NCI-H446 treated with DMSO at 0.1 percent for 48 hours (cell line): ENCODE data around the gene COL10A1.

Experiments used
- DNase-seq: peaks from one replicate; lab custom pipeline; 2025; lab: John Stamatoyannopoulos, UW

Gene COL10A1

GRCh38 chr6:116126032-116126431 lies at the start of gene COL10A1:
COL10A1 (minus strand) TSS chr6:116126132; CDS start chr6:116125492, 640 bp downstream.
- no peak for DNase-seq

- DNase-seq: no peak
Measured at GRCh38 chr6:116175344-116175743, 49.4 kb upstream of the COL10A1 start.

DNA sequence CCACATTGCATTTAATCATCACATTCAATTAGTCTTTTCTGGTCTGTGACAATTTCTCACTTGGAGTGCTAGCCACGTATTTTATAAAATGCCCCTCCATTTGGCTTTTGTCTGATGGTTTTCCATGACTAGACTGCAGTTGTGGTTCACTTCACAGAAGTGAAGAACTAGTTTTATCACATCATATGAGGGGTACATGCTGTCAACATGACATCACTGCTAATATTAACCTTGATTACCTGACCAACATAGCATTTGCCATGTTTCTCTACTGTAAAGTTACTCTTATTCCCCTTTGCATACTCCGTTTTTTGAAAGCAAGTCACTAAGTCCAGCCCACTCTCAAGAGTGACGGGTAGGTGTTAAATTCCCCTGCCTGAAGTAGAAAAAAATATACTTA lies 48.0 kb upstream of the COL10A1 start:
- DNase-seq: no peak

DNA sequence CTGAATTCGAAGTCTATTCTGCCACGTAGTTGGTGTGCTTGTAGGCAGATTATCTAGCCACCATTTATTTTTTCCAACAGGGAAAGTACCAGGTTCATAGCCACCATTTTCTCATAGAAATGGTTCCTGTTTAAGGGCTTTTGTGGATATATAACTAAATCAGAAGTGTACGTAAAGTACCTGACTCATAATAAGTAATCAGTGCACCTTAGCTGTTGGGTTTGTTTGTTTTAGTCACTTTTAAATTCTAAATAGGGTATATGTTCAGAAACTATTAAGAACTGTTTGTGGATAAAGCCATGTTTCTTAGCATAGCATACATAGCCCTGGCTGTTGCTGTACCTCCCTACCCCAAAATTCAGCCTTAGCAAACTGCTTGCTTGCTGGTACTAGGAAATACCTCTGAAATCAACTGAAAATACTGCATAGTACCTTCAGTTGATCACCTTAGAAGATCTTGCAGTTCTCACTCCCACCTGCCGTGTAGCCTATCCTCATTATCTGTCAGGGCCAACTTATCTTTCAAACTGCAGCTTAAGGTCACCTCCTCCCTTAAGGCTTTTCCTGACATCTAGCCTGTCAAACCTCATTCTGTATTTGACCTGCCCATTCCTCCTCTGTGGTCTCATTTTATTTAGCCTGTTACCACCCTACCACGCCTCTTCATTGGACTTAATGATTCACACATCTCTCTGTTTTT lies 44.6 kb upstream of the COL10A1 start:
- DNase-seq: no peak

GRCh38 chr6:116169880-116170279 lies 43.9 kb upstream of the COL10A1 start:
- DNase-seq: no peak

GRCh38 chr6:116168148-116168547 lies 42.2 kb upstream of the COL10A1 start:
- DNase-seq: no peak

DNA sequence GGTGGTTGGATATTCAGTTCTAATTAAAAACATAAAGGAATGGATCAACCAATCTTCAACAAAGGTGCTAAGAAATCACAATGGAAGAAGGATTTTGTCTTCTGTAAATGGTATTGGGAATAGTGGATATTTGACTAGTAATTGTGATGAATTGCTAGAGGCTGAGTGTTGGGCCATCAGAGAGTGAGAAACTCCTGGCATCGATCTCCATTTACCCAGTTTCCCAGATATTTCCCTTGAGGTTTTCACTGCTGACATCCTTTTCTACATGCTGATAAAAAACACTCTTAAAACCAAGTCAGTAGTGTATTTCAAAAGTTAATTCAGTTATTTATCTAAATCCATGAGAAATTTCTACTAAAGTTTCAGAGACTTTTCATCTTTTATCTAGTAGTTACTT lies 40.4 kb upstream of the COL10A1 start:
- no peak for DNase-seq

DNA sequence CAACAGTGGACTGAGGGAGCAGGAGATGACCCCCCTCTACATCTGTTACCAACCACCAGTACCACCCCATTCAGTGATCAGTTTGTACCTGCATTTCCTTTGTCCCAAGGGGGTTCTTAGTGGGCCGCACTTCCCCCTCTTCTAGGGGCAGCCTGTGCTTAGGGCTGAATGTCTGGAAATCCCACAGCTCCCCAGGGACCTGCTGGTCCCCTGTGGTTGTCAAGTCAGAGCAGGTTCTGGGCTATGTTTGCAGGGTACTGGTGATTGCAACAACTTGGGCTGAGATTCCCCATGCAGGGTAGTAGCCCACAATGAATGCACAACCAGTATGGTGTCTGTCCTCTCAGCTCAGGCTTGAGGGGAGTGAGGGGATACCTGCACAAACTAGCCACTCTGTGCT lies 39.7 kb upstream of the COL10A1 start:
- DNase-seq: no peak

DNA sequence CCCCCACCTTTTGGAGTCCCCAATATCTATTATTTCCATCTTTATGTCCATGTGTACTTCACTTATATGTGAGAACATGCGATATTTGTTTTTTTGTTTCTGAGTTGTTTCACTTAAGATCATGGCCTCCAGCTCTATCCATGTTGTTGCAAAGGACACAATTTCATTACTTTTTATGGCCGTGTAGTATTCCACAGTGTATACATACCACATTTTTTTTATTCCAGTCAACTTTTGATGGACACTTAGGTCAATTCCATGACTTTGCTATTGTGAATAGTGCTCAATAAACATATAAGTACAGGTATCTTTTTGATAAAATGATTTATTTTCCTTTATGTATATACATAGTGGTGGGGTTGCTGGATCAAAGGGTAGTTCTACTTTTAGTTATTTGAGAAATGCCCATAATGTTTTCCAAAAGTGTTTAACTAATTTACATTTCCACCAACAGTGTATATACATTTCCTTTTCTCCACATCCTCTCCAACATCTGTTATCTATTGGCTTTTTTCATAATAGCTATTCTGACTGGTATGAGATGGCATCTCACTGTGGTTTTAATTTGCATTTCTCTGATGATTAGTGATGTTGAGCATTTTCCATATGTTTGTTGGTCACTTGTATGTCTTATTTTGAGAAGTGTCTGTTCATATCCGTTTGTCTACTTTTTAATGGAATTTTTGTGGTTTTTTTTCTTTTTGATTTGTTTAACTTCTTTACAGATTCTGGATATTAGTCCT lies 34.0 kb upstream of the COL10A1 start:
- no peak for DNase-seq

GRCh38 chr6:116158641-116159040 lies 32.7 kb upstream of the COL10A1 start:
- no peak for DNase-seq

GRCh38 chr6:116157391-116157790 lies 31.5 kb upstream of the COL10A1 start:
- DNase-seq: no peak

- no peak for DNase-seq
Measured at GRCh38 chr6:116156405-116157326, 30.7 kb upstream of the COL10A1 start.

- no peak for DNase-seq
Measured at GRCh38 chr6:116154887-116155286, 29.0 kb upstream of the COL10A1 start.

- no peak for DNase-seq
Measured at GRCh38 chr6:116152620-116153019, 26.7 kb upstream of the COL10A1 start.

GRCh38 chr6:116145803-116146675 lies 20.1 kb upstream of the COL10A1 start:
- DNase-seq: no peak

DNA sequence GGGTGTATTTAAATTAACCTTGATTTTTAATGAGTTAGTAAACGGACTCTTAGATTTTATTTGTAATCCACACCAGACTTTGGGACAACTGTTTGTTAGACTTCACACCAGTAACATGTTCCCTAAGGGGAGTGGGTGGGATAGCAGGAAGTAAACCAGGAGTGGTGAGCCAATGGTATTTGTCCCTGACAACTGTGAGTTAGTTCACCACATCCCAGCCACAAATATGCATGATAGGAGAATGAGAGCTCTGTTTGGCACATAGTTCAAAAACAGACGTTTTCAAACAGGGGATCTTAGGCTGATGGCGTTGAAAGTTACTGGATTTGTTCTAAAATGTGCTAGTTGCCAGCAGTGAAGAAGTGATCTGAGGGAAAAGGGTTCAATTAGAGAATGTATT lies 18.7 kb upstream of the COL10A1 start:
- no peak for DNase-seq

DNA sequence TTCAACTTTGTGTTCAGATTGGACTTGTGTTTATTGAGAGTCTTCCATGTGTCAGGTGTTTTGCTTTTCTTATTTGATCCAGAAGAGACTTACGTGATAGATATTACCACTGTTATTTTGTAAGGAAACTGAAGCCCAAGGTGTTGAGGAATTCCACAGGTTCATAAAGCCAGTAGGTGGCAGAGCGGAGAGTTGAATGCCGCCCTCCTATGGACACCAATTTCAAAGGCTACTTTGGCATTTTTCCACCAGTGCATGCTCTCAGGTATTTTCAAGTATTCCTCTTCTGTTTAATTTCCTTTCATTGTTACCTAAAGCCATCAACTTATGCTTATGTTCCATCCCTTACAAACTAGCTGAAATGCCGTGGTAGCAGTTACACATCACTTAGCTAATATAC lies 14.0 kb upstream of the COL10A1 start:
- no peak for DNase-seq

DNA sequence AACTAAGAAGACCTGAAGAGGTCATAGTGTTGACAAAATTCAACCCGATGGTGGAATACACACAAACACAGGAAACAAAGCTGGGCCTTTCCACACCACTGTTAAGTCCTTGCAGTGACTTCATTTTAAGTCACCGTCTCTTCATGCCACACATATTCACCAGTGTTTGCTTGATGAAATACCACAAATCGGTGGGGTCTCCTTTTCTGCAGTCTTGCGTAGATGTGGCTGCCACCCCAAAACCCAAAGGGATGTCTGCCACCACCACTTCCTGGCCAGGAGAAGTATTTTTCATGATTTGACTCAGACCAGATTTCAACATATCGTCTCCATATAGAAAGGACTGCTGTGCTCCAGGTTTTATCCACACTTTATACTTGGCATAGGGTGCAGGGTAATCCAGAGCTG lies 11.0 kb upstream of the COL10A1 start:
- DNase-seq: no peak

- DNase-seq: no peak
Measured at GRCh38 chr6:116136373-116136772, 10.4 kb upstream of the COL10A1 start.

GRCh38 chr6:116133453-116133852 lies 7.5 kb upstream of the COL10A1 start:
- DNase-seq: no peak

GRCh38 chr6:116127771-116128493 lies 2.0 kb upstream of the COL10A1 start:
- DNase-seq: no peak
